Mesothelial cell of epicardium (in vitro differentiated cells): Measurements from ENCODE around the gene IDNK. TPM values are rescaled to one million over a fixed set of nuclear protein-coding genes. Genes with fewer than 3 reads are reported as not detected.

Source experiments
- DNase-seq, 2 experiments: peaks; one replicate each; pipeline ENCODE4 v3.0.0; 2021; ENCODE audit warnings: low spot score in 2 of 2; ENCODE audit not compliant: unreplicated experiment in 2 of 2
- H3K27ac Mint-ChIP-seq: 2 replicates; pipeline ENCODE4 v1.8.0; 2021; ENCODE audit warnings: mixed read lengths
- H3K27me3 Mint-ChIP-seq: 2 replicates; pipeline ENCODE4 v1.8.0; 2021; ENCODE audit warnings: low read depth, mixed read lengths
- H3K36me3 Mint-ChIP-seq: 2 replicates; pipeline ENCODE4 v1.8.0; 2021; ENCODE audit warnings: mixed read lengths
- H3K4me1 Mint-ChIP-seq: 2 replicates; pipeline ENCODE4 v1.8.0; 2021; ENCODE audit warnings: mixed read lengths
- H3K4me3 Mint-ChIP-seq: 2 replicates; pipeline ENCODE4 v1.8.0; 2021; ENCODE audit warnings: mild to moderate bottlenecking, moderate library complexity, mixed read lengths
- H3K9me3 Mint-ChIP-seq: 2 replicates; pipeline ENCODE4 v1.8.0; 2021; ENCODE audit warnings: mixed read lengths
- CTCF ChIP-seq: fragments of 200-600 bp; sonication (generic); IDR thresholded peaks from one replicate; pipeline ENCODE4 v1.5.0; 2021; ENCODE audit warnings: antibody characterized with exemption; ENCODE audit not compliant: unreplicated experiment
- total RNA-seq: library from RNA; stranded (reverse); gene quantifications from 3 replicates; pipeline ENCODE4 v1.2.1, GENCODE V29; 2021

IDNK gene
- total RNA-seq, 1 donor from 2014 or later, result 3.3 TPM

GRCh38 chr9:83617299-83617698, 5.6 kb upstream of the IDNK start:
- Mint-ChIP-seq H3K27ac (no peak overlapping the region), H3K36me3 (no peaks in the 10 kb centered on the region), H3K4me3 (no peak overlapping the region), H3K4me1 (peaks cover 9% of the 10 kb centered on the region), H3K27me3 (peaks cover 31% of the 10 kb centered on the region), H3K9me3 (no peaks in the 10 kb centered on the region)
- no peak for DNase-seq
- TF ChIP-seq CTCF, result no peak

- no peaks in the 10 kb centered on the region for H3K36me3 Mint-ChIP-seq
- H3K27ac Mint-ChIP-seq, result no peak overlapping the region
- peaks cover 20% of the 10 kb centered on the region for H3K27me3 Mint-ChIP-seq
- H3K4me1 Mint-ChIP-seq, result peaks cover 17% of the 10 kb centered on the region
- no peaks in the 10 kb centered on the region for H3K9me3 Mint-ChIP-seq
- peak in 1 of 2 experiments; percentile 47 for DNase-seq
- peak overlapping the region; percentile 44 for H3K4me3 Mint-ChIP-seq
- TF ChIP-seq CTCF, result peak; percentile 22
These were observed 1.9 kb upstream of the IDNK start for GRCh38 chr9:83620841-83621636.

- Mint-ChIP-seq H3K27me3 (peaks cover 20% of the 10 kb centered on the region), H3K4me1 (peaks cover 17% of the 10 kb centered on the region), H3K36me3 (no peaks in the 10 kb centered on the region), H3K9me3 (no peaks in the 10 kb centered on the region), H3K4me3 (peak overlapping the region; percentile 87), H3K27ac (peak overlapping the region; percentile 93)
- TF ChIP-seq CTCF, result no peak
- DNase-seq, result no peak
These were observed 457 bp upstream of the IDNK start for GRCh38 chr9:83622433-83622938.

GRCh38 chr9:83623679-83624076, 735 bp downstream of the IDNK start:
- peak overlapping the region; percentile 87 for H3K4me3 Mint-ChIP-seq
- H3K36me3 Mint-ChIP-seq, result no peaks in the 10 kb centered on the region
- TF ChIP-seq CTCF, result no peak
- peaks cover 16% of the 10 kb centered on the region for H3K27me3 Mint-ChIP-seq
- H3K9me3 Mint-ChIP-seq, result no peaks in the 10 kb centered on the region
- H3K27ac Mint-ChIP-seq, result peak overlapping the region; percentile 74
- H3K4me1 Mint-ChIP-seq, result peaks cover 17% of the 10 kb centered on the region
- no peak for DNase-seq

- TF ChIP-seq CTCF, result no peak
- Mint-ChIP-seq H3K27me3 (peaks cover 8% of the 10 kb centered on the region), H3K4me1 (peaks cover 17% of the 10 kb centered on the region), H3K27ac (no peak overlapping the region), H3K36me3 (peaks cover 4% of the 10 kb centered on the region), H3K9me3 (no peaks in the 10 kb centered on the region), H3K4me3 (no peak overlapping the region)
- no peak for DNase-seq
These were observed 2.2 kb downstream of the IDNK start for GRCh38 chr9:83625178-83625577.
